ENCODE data around the gene PRDM2. TPM values are rescaled to one million over a fixed set of nuclear protein-coding genes. Genes with fewer than 3 reads are reported as not detected.

PRDM2 gene
- total and polyA plus RNA-seq, 2 of the 13 experiments (the other 11 are each of a cell fraction or from before 2014, with no cell fraction given): 4.0 to 6.5 TPM

GRCh38 chr1:13762642-13763041 lies 62.7 kb downstream of the PRDM2 start:
- DNase-seq (ENCODE audit: low spot score): no peak
- Histone ChIP-seq H3K9me3 (ENCODE audit: low read length) (no peaks in the 10 kb centered on the region), H2AFZ (ENCODE audit: low read length) (no peak overlapping the region), H3K4me1 (ENCODE audit: insufficient read depth, low read length) (peaks cover 12% of the 10 kb centered on the region), H4K20me1 (ENCODE audit: insufficient read depth, low read length) (peaks cover 6% of the 10 kb centered on the region; the same call in 1 of the 2 replicates), H3K27ac (ENCODE audit: extremely low read length, insufficient read depth, low read length) (no peak overlapping the region), H3K9ac (ENCODE audit: insufficient read depth, low read depth, low read length) (no peak overlapping the region), H3K79me2 (ENCODE audit: insufficient read depth, low read length) (peaks cover 60% of the 10 kb centered on the region), H3K4me3 (replicated peaks in 1 of 3; ENCODE audit: insufficient read depth in 1 of 3, low read depth in 2 of 3, low read length in 3 of 3) (no peak overlapping the region), H3K36me3 (replicated peaks in 1 of 2; ENCODE audit: control insufficient read depth in 1 of 2, insufficient read depth in 2 of 2, low read length in 2 of 2) (no peaks in the 10 kb centered on the region), H3K4me2 (ENCODE audit: low read depth, low read length) (no peak overlapping the region), H3K27me3 (ENCODE audit: control insufficient read depth in 1 of 2, insufficient read depth in 2 of 2, low read length in 2 of 2) (no peaks in the 10 kb centered on the region)
- CTCF ChIA-PET (ENCODE audit: low intra/inter-chr PET ratio, low total read pairs): no interaction called here
- POLR2A ChIA-PET: no interaction called here
- in situ Hi-C loops (cut with HindIII; ENCODE audit: extremely low pct_ligation_motif_present, low pct_unique_long_range_greater_than_20kb): no loop called here
- intact Hi-C loops (cut with micrococcal nuclease; ENCODE audit: unreplicated experiment): no loop called here
- no peak for FAIRE-seq
- no TSS peak for BruUV-seq (replicated peaks)
- ATAC-seq: no peak
- WGBS (ENCODE audit: low lambda C conversion rate): 98% methylated on average over 5 of the region's 8 CpGs
- TF ChIP-seq HIVEP1 (CRISPR knock-in tag; IDR thresholded peaks at IDR 0.05): no peak
- no peak for TF ChIP-seq ZNF124 (CRISPR knock-in tag; IDR thresholded peaks at IDR 0.05)
- TF ChIP-seq RXRA (CRISPR knock-in tag; IDR thresholded peaks at IDR 0.05): no peak
- TF ChIP-seq, protein P1, sequence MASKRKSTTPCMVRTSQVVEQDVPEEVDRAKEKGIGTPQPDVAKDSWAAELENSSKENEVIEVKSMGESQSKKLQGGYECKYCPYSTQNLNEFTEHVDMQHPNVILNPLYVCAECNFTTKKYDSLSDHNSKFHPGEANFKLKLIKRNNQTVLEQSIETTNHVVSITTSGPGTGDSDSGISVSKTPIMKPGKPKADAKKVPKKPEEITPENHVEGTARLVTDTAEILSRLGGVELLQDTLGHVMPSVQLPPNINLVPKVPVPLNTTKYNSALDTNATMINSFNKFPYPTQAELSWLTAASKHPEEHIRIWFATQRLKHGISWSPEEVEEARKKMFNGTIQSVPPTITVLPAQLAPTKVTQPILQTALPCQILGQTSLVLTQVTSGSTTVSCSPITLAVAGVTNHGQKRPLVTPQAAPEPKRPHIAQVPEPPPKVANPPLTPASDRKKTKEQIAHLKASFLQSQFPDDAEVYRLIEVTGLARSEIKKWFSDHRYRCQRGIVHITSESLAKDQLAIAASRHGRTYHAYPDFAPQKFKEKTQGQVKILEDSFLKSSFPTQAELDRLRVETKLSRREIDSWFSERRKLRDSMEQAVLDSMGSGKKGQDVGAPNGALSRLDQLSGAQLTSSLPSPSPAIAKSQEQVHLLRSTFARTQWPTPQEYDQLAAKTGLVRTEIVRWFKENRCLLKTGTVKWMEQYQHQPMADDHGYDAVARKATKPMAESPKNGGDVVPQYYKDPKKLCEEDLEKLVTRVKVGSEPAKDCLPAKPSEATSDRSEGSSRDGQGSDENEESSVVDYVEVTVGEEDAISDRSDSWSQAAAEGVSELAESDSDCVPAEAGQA (IDR thresholded peaks at IDR 0.05; ENCODE audit: low read depth): no peak
- TF ChIP-seq, protein P1 (CRISPR knock-in tag; IDR thresholded peaks at IDR 0.05; ENCODE audit: borderline replicate concordance): no peak
- TF ChIP-seq ZNF7 (CRISPR knock-in tag; IDR thresholded peaks at IDR 0.05): no peak
- no peak for TF ChIP-seq ZNF549 (CRISPR knock-in tag; IDR thresholded peaks at IDR 0.05)
- no peak for TF ChIP-seq CENPX (CRISPR knock-in tag; IDR thresholded peaks at IDR 0.05)
- no peak for TF ChIP-seq ZNF775 (CRISPR knock-in tag; IDR thresholded peaks at IDR 0.05; ENCODE audit: borderline replicate concordance)
- no peak for TF ChIP-seq MBD4 (IDR thresholded peaks at IDR 0.05; ENCODE audit: borderline replicate concordance, low read length)
- TF ChIP-seq ZMYM3 (CRISPR knock-in tag; IDR thresholded peaks at IDR 0.05): no peak
- no peak for TF ChIP-seq PHF8 (CRISPR knock-in tag; IDR thresholded peaks at IDR 0.05)
- TF ChIP-seq MYNN (CRISPR knock-in tag; IDR thresholded peaks at IDR 0.05; ENCODE audit: low read depth): no peak
- TF ChIP-seq ZSCAN9 (CRISPR knock-in tag; IDR thresholded peaks at IDR 0.05; ENCODE audit: borderline replicate concordance): no peak

Measured in HepG2 (cell line).